GM19023 (cell line): ENCODE measurements around the gene CFH.
"Not testable (repeated sequence)": the region's sequence is repeated elsewhere in the genome, so short reads cannot be mapped to it uniquely, and the experiment has no call there.

Experiments
- ATAC-seq: cut with Tn5 transposase; IDR thresholded peaks from one replicate; pipeline ENCODE4 v1.9.1; 2021; ENCODE audit warnings: mild to moderate bottlenecking, moderate library complexity; ENCODE audit not compliant: unreplicated experiment

CFH gene

DNA sequence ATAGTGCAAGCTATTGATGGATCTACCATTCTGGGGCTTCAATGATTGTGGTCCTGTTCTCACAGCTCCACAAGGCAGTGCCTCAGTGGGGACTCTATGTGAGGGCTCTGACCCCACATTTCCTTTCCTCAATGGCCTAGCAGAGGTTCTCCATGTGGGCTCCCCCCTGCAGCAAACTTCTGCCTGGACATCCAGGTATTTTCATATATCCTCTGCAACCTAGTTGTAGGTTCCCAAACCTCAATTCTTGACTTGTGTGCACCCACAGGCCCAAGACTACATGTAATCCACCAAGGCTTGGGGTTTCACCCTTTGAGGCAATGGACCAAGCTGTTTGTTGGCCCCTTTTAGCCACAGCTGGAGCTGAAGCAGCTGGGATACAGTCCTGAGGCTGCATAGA is 86.9 kb downstream of the CFH start:
- ATAC-seq, result no peak

DNA sequence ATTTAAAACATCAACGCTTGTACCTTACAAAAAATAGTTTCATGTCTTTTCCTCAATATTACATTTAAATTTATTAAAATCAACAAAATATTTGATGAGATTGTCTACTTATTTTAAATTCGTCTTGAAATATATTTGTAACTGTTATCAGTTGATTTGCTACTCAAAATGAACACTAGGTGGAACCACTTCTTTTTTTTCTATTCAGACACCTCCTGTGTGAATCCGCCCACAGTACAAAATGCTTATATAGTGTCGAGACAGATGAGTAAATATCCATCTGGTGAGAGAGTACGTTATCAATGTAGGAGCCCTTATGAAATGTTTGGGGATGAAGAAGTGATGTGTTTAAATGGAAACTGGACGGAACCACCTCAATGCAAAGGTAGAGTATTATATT is 91.4 kb downstream of the CFH start:
- ATAC-seq, result peak; percentile 80

DNA sequence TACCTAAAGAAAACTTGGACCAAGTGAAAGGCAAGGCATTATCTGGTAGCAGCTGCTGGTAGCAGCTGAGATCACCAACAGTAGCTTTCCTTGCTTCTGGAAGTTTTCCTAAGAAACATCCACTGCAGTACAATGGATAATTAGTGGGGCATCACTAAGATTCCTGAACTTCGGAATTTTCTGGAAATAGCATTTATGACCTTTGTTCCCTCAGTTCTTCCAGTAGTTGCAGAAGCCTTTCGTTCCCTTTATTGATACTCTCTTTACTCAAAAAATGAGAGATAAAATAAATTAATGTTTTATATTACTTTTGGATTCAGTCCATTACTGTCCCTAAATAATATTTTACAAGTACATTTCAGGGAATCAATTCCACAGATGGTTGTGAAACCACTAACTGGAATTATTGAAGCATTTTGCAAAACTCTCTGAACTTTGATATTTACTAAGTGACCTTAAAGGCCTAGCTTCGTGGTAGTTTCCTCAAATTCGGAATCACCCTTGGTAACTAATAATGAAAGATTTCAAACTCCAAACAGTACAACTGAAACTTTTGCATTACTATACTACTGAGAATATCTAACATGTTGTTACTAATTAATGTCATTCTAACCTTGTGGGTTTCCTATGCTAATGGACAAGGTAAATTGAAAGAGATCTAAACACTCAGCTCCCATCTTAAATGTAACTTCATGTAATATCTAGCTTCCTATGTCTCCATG is 113.3 kb downstream of the CFH start:
- not testable (repeated sequence) for ATAC-seq

DNA sequence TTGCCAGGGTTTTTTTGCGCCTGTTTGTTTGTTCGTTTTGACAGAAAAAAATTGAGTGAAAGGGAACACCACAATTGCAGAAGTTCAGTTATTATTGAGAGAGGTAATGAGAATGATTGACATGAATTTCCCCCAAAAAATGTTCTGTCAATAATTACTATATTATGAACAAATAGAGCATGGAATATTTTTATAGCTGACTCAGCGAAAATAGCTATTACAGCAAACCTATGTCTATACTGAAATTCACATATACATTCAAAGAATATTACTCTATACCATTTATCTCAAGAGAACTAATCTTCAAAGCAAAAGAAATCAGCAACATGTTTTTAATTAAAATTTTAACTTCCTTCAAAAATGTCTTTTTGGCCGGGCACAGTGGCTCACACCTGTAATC is 118.0 kb downstream of the CFH start:
- not testable (repeated sequence) for ATAC-seq

DNA sequence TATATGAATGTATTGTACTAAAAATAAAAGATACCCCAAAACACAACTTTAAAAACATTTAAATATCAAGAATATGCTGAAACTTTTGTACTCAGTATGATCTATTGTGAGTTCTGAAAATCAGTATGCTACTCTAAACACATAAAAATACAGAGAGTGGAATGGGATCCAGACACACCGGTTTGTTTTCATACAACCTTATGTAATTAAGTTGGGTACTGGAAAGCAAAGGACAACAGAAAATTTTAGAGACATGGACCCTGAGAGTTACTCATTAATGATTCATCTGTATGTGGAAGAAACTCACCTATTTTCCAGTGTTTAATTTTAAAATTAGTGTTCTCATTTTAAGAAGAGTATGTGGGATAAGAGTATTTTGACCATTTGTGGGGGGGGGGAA is 121.9 kb downstream of the CFH start:
- no peak for ATAC-seq

DNA sequence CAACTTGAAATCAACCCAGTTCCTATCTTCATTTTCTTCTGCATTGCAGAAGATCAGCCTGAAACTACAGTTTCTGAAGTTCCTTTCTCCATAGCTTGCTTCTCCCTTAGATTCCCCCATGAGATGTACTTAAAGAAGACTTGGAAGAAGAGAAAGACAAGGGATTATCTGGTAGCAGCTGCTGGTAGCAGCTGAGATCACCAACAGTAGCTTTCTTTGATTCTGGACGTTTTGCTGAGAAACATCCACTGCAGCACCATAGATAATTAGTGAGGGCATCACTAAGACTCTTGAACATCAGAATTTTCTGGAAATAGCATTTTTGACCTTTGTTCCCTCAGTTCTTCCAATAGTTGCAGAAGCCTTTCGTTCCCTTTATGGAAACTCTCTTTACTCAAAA is 122.3 kb downstream of the CFH start:
- ATAC-seq, result no peak

DNA sequence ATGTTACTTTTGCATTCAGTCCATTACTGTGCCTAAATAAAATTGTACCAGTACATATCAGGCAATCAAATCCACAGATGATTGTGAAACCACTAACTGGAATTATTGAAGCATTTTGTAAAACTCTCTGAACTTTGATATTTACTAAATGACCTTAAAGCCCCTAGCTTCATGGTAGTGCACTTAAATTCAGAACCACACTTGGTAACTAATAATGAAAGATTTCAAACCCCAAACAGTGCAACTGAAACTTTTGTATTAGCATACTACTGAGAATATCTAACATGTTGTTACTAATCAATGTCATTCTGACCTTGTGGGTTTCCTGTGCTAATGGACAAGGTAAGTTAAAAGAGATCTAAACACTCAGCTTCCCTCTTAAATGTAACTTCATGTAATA is 122.8 kb downstream of the CFH start, which contains the start of gene CFHR3:
Gene CFHR3, plus strand, starts transcription at position 238 of the 400 bp plus-strand sequence. Its CDS starts 47 bp downstream, at position 285.
- peak; percentile 90 for ATAC-seq

DNA sequence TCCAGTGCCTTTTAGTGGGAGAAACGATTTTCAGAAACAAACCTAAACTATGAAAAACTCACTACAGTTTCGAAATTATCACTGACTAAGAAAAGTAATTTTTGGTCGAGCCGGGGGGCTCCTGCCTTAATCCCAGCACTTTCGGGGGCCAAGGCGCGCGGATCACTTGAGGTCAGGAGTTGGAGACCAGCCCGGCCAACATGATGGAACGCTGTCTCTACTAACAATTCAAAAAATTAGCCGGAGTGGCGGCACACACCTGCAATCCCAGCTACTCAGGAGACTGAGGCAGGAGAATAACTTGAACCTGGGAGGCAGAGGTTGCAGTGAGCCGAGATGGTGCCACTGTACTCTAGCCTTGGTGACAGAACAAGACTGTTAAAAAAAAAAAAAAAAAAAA is 125.8 kb downstream of the CFH start:
- no peak for ATAC-seq

DNA sequence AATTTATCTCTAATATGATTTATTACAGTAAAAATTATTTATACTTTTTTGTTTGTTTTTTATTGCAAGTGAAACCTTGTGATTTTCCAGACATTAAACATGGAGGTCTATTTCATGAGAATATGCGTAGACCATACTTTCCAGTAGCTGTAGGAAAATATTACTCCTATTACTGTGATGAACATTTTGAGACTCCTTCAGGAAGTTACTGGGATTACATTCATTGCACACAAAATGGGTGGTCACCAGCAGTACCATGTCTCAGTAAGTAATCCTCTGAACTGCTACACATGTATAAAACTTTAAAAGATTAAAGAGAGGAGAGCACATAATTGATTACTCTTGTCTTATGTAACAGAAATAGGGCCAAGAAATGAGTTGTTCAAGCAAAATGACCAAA is 127.2 kb downstream of the CFH start:
- no peak for ATAC-seq

DNA sequence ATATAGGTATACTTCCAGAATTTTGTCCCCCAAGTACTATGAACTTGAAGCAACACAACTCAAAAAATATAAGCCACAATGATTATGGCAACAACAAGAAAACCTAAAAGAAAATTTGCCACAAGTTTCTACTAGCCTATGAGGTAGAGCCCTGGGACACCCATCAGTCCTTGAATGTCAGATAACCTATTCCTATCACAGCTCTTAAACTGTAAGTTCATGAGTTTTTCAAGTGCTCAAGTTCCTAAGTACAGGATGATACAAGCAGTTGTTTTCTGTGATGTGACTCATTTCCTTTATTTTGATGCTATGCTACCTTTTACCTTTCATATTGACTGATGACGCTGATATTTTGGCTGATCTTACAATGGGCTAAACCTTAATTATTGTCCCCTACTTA is 139.4 kb downstream of the CFH start:
- ATAC-seq, result not testable (repeated sequence)

DNA sequence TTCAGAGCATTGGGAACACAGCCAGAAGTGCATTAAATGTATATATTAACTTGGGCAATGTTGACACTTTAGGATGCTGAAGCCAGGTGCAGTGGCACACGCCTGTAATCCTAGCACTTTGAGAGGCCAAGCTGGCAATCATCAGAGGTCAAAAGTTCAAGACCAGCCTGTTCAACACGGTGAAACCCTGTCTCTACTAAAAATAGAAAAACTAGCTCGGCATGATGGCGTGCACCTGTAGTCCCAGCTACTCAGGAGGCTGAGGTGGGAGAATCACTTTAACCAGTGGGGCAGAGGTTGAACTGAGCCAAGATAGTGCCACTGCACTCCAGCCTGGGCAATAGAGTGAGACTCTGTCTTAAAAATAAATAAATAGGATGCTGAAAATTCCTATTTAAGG is 142.3 kb downstream of the CFH start:
- ATAC-seq, result not testable (repeated sequence)
